Epidermal melanocyte (primary cell): Measurements from ENCODE around the gene AMER3.

Experiments
- DNase-seq: peaks from one replicate; pipeline ENCODE4 v3.0.0; 2011; ENCODE audit warnings: low spot score; ENCODE audit not compliant: insufficient read length

AMER3 gene

DNA sequence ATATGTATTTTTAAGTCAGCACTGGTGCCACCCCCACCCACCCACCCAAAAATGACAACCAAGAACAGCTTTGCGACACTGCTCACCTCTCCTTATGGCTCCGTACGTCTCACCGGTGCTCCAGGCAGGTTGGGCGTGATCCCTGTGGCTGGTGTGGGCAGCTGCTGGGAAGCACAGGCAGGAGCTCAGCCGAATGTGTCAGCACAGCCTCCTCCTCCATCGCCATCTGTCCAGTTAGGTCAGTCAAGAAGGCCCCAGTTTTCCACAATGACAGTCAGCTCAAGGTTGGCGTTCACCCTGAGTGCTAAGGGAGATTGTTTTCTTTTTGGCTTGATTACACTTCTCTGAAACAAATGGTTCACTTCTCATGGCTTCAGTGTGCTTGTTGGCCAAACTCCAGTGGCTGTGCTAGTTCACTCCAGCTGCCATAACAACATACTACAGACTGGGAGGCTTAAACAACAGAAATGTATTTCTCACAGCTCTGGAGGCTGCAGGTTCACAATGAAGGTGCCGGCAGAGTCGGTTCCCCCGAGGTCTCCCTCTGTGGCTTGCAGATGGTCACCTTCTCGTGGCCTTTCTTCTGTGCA, 30.2 kb downstream of the AMER3 start:
- no peak for DNase-seq

DNA sequence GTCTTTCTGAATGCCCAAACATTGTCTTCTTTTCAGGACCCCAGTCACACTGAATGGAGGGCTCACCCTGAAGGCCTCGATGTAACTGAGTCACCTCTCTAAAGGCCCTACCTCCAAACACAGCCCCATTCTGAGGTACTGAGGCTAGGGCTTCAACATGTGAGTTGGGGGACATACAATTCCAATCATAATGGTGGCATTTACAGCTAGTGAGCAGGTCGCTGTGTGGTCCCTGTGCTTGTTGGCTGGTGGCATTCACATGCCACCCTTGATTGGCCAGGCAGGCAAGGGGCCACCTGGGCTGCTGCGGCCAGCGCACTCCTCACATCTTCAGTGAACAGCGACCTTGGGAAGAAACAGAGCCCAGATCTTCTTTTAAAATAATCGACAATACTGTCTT, 30.7 kb downstream of the AMER3 start:
- DNase-seq, result no peak

DNA sequence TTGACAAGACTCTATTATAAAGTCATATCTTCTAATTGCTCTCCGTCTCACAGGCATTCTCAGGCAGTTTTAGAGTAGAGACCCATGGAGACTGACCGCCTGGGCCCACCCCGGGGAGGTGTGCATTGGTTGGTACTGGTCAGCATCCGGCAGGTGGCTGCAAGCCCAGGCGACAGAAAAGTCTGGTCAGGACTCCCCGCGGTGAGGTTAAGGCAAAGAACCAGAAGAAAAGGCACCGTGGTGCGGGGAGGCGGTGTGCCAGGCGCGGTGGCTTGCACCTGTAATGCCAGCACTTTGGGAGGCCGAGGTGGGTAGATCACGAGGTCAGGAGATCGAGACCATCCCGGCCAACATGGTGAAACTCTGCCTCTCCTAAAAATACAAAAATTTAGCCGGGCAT, 32.5 kb downstream of the AMER3 start:
- no peak for DNase-seq

DNA sequence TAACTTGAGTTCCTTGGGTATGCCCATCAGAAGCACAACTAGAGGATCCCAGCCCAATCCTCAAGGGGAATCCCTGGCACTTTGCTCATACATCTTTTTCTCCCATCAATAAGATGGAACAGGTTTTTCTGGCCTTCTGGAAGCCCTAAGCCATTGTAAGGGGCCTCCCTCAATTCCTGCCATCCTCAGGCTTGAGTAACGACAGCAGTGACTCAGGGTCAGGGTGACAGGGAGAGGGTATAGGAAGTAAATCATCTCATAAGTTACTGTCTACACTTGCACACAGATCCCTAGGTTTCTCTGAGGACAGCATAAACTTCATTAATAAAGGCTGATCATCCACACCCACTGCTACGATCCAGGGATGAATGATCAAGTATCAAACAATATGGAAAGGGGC, 35.0 kb downstream of the AMER3 start:
- no peak for DNase-seq

DNA sequence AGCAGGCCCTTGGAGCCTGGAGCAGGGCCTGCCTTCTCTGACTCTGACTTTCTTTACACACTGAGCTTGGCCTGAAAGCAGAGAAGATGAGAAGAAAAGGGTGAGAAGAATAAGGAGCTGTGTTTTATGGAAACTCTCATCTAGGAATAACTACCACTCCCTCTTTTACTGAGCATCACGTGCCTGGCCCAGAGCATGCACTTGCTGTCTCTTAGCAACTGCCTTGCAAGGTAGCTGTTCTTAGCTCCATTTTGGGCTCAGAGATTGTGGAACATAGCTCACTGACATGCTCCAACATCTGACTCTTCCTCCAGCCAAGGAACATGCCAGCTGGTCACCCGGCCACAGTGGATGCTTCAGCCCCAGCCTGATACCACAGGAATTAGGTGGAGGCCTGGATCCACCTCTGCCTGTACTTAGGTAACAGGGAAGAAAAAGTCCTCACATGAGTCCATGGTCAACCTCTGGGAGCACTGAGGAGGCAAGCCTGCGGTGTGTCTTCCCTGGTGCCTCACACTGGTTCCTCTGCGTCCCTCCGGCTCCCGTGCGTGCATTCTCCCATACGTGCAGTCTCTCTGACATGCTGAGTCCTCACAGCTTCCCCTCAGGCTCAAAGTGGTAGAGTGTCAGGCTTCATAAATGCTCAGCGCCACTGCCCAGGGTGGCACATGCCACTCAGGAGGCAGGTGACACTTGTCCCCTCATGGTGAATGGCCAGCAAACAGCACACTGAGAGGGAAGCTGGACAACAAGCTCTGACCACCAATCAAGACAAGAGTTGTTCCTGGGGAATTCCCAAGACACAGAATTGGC, 35.7 kb downstream of the AMER3 start:
- DNase-seq, result no peak

DNA sequence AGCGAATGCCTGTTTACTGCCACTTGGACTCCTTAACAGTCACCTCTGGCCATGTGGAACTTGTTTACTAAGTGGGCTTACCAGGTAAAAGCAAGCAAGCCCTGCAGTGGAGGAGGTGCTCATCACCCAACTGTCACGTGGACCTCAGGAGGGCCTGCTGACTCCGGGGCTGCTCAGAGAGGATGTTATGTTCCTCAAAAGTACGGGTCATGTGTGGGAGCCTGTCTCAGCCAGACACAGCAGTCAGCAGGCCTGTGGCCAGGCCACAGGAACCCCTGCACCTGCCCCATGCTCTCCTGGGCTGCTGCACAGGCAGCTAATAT, 36.2 kb downstream of the AMER3 start:
- no peak for DNase-seq

DNA sequence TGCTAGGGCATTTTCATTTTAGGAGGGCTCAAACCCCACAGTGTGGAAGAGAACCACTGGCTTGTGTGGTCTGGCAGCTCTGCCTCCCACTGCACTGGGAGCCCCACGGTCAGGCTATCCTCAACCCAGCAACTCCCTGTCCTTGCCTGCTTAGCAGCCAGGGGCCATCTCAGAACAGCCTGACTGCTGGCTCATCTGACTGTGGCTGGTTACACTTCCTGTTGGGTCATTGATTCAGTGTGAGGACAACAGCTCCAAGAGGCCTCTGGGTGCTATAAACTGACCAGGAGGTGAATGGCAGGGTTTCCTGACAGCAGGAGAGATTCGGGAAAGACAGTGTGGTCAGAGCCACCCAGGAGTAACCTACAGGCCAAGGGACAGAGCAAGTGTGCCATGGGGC, 40.1 kb downstream of the AMER3 start:
- no peak for DNase-seq

DNA sequence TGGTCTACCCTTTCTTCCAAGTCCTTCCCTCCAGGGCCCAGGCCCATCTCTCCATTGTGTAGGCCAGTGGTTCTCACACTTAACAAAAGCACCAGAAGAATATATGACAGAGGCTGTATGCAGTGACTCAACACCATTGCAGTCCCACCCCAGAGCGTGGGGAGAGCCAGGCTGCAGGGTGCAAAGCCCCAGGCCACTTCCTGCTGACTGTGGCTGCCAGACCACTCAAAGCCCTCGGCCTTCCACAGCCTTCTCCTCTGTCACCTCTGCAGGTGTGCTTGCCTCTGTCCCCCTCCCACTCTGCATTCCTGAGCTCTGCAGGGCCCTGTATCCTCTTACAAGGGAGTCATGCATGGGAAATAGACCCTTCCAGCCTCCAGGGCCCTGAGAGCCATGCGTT, 41.0 kb downstream of the AMER3 start:
- DNase-seq, result no peak

DNA sequence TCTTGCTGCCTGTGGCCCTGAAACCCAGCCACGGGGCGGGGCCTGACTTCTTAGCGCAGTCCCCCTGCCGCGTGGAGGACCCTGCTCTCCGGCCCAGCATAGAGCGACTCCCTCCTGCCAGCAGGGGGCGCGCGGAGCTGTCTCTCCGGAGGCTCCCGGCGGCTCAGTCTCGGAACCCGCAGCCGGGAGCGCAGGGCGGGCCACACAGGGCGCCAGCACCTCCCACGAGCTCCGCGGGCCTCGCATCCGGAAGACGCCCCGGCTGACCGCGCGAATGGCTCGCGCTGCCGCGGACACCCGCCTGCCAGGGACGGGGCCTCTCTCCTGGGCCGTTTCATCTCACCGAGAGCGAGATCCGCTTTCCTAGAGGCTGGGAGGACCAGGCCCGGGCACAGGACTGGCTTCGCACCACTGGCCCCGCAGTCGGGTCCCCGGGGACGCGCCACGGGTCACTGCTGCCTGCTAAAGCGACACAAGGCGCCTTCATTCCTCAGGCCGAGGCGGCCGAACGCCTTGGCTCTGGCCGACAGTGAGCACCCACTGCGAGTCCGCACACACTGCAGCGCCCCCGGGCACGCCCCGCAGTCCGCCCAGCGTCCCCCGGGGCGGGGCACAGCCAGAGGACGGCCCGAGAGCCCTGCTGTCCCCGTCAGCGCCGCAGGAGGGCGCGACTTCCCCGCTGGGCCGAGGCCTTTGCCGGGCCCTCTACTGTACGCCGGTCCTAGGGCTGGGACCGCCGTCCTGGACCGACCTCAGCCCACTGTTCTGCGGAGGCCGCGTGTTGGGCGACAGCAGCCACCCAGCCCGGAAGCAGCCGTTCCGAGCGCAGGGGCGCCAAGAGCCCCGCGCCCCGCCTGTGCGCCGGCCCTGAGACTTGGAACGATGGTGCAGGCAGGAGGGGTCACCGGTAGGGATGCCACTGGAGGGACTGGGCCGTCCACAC, 42.4 kb downstream of the AMER3 start:
- DNase-seq, result peak; percentile 77

DNA sequence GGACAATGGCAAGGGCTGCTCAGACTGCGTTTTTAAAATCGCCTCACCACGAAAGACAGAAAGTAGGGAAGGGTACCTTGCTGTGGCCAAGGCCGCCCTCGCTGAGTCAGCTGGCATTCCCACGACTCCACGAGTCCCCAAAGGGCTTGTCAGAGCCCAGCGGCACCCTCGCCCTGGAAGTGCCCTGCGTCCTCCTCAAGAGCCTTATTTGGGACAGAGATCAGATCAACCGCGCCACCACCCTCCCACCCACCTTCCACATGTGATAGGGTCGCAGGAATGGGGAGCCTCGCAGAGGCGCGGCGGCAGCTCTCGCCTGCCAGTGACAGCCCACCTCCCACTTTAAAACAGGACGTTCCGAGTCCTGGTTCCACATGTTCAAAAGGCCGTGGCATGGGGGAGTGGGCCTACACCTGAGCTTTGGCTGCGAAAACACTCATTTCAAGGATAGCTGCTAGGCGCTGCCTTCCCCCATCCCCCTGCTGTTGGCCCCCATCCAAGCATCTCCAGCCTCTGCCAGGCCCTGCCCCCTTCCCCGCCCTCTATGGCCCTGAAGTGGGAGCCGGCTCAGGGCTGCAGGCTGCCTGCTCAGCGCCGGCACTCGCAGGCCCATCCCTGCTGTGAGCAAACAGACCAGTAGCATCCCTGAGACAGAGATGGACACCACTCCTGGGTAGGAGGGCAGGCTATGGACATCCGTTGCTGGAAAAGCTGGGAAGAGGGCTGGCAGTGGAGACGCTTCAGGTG, 43.3 kb downstream of the AMER3 start:
- DNase-seq, result no peak

DNA sequence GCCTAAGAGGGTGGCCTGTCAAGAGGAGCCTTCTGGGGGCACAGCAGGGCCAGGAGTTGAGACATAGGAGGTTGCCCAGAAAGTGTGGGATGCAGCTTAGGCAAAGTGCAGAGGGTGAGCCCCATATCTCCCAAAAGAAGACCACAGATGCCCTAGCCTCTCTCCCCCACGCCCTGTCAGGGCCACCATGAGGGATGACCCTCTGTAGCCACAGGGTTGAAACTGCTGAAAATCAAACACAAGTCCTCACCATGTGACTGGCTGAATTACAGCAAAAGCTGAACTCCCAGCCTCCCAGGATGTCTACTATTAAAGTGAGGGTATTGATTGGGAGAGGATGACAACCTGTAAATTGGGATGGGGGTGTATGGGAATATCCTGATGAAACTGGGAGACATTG, 44.0 kb downstream of the AMER3 start:
- DNase-seq, result no peak

DNA sequence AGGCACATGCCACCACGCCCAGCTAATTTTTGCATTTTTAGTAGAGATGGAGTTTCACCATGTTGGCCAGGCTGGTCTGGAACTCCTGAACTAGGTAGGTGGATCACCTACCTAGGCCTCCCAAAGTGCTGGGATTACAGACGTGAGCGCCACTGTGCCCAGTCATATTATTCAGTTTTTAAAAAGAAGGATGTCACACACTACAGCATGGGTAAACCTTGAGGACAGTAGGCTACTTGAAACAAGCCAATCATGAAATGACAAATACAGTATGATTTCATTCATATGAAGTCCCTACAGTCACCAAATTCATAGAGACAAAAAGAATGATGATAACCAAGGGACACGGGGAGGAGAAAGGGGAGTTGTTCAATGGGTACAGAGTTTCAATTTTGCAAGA, 50.3 kb downstream of the AMER3 start:
- DNase-seq, result no peak

DNA sequence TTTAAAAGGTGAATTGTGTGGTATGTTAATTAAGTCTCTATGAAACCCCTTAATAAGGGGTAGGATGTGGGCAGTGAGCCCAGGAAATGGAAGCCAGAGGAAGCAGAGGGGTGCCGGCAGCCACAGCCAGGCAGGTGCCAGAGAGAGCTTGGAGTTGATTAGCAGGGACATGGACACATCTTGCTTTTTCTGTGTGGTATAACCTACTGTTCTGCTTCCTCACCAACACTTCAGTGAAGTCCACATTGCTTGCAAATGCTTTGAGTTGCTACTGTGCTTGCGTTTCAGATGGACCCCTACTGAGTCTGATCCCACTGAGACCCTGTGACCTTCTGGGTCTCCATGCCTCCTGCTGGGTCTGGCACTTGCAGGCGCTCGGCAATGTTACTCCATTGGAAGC, 51.0 kb downstream of the AMER3 start:
- no peak for DNase-seq

DNA sequence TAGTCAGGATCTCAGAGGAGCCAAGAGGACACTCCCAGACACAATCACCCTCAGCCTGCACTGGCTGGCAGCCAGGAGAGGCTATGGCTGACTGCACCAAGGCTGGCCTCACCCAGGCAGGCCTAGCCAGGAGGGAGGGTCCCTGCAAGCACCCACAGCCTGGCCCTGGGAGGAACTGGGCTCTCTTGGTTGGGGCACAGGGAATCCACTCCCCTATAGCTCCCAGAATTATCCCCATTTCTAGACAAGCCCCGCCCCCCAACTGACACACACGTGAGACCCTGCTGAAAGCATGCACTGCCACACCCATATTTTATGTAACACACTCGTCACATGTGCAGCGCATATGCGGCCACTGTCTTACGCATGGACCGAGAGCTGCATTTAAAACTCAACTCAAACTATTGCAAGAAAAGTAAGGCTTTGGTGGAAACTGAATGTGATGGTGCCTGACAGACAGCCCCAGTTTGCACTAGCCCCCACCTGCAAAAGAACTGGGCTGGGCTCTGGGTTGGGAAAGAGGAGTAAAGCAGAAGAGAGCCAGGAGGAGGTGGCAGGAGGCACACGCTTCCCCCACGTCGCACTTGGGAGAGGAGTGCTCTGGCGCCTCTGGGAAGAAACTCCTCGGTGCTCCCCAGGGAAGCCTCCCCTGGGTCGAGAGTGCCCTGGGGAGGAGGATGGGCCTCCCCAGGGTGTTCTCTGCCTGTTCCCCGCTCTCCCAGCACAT, 52.5 kb downstream of the AMER3 start:
- no peak for DNase-seq

DNA sequence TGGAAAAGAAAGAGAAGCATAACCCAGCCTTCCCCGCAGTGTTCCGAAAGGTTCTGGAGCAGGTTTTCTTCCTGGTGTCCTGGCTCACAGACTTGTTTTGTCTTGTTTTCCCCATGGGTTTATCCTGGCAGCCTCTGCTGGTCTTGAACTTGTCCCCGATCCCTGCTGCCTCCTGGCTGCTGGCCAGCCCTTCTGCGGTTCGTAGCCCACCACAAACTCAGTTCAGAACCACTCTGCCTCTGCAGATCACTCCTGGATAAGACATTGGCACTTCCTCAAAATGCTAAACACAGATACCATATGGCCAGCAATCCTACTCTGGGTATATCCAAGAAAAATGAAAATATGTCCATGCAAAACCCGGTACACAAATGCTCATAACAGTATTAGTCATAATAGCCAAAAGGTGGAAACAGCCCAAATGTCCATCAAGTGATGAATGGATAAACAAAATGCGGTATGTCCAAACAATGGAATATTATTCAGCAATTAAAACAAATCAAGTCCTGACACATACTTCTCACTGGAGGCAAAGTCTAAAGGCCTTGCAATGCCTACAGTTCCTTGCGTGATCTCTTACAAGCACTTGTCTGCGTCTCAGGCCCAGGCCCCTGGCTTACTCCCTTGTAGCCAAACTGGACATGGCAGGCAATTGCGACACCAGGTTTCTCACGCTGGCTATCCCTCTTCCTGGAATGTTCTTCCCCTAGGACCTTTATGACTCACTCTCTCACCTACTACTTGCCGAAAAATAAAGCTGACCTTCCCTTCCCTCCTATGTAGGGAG, 53.3 kb downstream of the AMER3 start:
- DNase-seq, result no peak

DNA sequence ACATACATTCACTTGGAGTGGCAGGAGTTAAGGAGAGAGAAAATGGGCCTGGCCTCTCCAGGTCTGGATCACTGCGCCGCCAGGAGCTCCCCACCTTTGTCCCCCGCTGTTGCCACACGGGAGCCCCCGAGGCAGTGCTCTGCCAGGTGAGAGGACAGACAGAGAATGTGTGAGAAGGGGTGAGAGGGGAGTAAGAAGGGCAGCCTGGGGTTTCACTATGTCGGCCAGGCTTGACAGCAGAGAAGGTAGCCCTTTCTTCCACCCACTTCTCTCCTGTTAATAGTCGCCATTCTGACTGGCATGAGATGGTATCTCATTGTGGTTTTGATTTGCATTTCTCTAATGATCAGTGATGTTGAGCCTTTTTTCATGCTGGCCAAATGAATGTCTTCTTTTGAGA, 55.1 kb downstream of the AMER3 start:
- no peak for DNase-seq

DNA sequence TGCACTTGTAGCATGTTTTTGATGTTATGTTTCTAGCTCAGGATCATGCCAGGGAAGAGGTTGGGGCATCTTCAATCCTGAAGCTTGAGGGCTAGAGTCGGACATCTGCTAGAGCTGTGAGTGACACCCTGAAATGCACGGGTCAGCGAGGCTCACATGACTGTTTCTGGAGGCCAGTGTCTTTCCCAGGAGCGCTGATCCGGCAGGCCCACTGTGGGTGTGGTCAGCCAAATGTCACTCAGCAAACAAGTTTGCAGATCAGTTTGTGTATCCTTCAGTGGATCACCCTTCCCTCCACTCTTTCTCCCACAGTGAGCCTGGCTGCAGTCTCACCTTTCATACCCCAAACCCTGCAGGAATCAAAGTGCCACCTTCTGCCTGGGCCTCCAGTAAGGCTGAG, 58.4 kb downstream of the AMER3 start:
- DNase-seq, result no peak

DNA sequence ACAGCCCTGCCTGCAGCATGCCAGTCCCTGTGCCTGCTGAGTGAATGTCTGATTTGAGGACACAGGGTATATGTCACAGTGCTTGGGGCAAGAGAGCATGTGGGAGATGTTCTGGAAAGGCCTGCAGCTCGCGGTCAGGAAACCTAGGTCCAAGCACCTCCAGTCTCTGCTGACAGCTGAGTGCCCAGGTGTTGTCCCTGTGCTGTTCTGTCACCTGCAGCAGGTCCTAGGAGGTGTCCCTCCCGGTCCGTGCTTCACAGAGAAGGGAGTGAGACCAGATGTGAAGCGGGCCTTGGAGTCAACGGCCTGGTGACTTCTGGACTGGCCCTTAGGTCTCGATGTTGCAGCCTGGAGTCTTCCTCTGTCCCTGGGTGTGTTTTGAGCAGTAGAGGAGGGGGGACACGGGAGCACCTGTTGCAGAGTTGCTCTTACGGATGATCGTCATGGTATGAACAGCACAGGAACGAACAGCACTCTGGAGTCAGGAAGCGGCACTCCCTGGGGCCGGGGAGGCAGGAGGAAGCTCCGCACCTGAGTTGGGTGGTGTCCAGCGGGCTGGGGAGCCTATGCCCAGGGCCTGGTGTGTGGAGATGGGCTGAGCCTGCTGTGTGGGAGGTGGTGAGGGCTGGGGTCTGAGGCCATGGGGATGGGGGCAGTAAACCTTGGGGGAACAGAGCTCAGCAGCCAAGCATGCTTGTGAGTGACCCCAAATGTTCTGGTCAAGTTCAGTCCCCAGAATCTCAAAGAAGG, 59.8 kb downstream of the AMER3 start:
- DNase-seq, result no peak
